HT-29 (cell line): ENCODE results near the gene B4GALT3. TPM values are rescaled to one million over a fixed set of nuclear protein-coding genes. Genes with fewer than 3 reads are reported as not detected.
"Not testable (repeated sequence)": the region's sequence is repeated elsewhere in the genome, so short reads cannot be mapped to it uniquely, and the experiment has no call there.

ENCODE experiments used
- DNase-seq: peaks from one replicate; pipeline ENCODE4 v3.0.0-alpha.2; 2015; ENCODE audit warnings: low spot score
- total RNA-seq: library from RNA; depleted of rRNA; stranded (reverse); fragments of >200 nt; shearing (Covaris generic); gene quantifications from 2 replicates; pipeline ENCODE4 v1.2.3, GENCODE V29; 2014; rRNA removed

Gene B4GALT3
- total RNA-seq = 57.5 and 70.7 TPM in 2 replicates

DNA sequence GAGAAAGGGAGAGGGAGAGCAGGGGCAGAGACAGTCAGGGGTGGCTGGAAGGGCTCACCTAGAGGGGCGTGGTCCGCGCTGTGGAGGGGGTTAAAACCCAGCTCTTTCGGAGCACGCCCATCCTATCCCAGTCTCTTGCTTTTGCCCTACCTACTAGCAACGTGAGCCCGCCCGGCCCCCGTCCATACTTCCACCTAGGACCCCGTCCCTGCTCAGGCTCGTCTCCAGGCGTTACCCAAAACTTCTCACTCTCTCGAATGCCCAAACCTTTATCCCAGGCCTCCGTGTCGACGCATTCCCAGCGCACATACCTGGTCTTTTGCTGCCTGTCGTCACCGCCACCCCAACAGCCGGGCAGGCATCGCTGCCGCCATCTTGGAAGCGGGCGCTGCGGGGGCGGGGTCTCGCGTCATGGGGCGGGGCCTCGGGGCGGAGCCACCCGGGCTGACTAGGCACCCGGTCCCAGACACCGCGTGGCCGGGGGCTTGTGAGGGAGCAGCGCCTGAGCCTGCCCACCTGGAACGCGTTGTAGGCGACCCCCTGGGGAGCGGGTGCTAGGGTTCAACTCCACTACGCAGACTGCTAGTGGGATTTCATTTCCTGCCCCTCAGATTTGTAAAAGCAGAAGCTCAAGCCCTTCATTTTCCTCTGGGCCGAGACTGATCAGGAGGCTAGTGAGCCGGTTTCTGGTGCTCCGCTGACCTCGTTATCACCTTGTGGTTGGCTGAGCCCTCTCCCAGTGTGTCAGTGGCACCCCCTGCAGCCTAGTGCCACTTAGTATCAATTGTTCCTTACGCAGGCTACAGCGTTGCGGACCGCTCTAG is at the start of gene B4GALT3:
B4GALT3 (minus strand) TSS at position 396 of the 824 bp plus-strand sequence. CDS start 1,447 bp downstream, outside the sequence.
- DNase-seq = peak; percentile 83

DNA sequence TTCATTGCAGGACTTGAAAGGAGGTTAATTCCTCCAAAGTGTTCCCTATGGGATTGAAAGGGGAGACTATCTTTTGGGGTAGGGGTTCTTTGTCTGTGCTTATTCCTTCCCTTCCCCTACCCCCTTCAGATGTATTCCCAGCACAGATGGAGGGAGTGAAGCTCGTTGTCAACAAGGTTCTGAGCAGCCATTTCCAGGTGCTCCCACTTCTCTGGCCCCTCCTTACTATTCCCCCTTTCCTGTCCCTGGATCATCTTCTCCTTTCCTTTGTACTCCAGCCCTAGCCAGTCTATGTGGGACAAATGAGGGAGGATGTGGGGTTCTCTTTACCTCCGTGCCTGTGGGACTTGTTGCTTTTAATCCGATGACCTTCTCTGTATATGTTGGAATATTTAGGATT is 49.5 kb upstream of the B4GALT3 start:
- no peak for DNase-seq

DNA sequence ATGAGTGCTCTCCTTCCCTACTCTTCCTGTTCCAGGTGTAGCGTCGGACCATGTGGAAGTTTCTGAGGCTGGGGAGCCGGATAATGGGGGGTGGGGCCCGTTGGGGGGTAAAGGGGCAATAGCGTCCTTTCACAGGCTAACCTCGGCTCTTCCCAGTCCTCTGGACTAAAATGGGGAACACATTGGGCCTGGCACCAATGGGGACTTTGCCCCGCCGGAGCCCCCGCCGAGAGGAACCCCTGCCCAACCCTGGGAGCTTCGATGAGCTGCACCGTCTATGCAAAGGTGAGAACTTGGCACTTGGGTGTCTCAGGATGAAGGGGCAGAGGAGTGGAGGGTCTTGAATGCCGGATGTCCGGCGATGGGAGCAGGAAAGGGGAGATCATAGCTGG is 49.0 kb upstream of the B4GALT3 start:
- DNase-seq = no peak

DNA sequence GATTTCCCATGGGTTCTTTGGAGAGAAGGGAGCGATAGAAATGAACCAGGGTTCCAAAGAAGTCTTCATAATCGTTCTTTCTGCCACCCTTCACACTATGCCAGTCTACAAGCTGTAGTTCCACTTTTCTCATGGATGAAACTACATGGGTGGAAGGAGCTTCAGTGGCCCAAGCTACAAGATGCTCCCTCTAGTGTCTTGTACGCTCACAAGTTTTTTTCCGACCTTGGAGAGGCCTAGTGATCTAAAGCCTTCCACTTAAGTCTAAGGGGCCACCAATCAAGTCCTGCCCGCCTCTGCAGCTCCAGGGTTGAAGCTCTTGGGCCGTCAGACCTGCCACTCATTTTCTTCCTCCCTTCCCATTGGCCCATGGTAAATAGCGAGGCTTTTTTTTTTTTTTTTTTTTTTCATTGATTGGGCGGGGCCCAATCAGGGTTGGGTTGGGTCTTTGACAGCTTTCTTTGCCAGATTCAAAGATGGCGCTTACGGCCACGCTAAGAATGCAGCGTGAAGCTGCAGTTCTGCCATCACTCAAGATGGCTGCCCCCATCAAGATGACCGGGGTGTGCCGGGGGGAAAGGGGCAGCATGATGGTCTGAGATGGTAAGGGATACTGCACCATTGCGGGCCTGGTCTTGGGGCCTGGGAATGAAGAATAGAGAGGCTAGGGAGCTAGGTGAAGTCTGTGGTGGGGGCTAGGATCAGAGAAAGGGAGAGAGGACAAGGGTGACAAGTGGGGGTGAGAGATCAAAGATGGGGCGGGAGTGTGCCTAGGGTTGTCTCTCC is 48.4 kb upstream of the B4GALT3 start, which contains the start of gene TOMM40L:
TOMM40L (plus strand) TSS at position 527 of the 786 bp plus-strand sequence. CDS start 430 bp downstream, outside the sequence.
- peak; percentile 94 for DNase-seq

DNA sequence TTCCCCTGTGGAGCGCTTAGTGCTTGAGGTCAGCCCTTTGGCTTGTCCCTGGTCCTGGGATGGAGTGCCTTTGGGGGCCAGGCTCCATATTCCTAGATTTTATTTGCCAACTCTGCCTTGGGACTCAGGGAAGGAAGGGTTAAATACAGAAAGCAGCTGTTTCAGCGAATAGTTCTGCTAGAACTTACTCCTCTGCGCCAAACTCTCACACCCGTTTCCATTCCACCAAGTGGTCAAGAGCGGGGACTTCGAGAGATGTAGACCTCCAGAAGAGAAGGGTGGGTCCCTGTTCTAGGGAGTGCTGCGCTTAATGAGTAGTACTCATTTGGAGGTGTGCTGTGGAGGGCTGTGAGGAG is 47.8 kb upstream of the B4GALT3 start:
- no peak for DNase-seq

DNA sequence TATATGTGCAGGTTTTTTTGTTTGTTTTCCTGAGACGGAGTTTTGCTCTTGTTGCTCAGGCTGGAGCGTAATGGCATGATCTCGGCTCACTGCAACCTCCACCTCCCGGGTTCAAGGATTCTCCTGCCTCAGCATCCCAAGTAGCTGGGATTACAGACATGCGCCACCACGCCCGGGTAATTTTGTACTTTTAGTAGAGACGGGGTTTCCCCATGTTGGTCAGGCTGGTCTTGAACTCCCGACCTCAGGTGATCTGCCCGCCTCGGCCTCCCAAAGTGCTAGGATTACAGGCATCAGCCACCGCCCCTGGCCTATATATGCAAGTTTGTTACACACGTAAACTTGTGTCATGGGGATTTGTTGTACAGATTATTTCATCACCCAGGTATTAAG is 47.4 kb upstream of the B4GALT3 start:
- DNase-seq = not testable (repeated sequence)

DNA sequence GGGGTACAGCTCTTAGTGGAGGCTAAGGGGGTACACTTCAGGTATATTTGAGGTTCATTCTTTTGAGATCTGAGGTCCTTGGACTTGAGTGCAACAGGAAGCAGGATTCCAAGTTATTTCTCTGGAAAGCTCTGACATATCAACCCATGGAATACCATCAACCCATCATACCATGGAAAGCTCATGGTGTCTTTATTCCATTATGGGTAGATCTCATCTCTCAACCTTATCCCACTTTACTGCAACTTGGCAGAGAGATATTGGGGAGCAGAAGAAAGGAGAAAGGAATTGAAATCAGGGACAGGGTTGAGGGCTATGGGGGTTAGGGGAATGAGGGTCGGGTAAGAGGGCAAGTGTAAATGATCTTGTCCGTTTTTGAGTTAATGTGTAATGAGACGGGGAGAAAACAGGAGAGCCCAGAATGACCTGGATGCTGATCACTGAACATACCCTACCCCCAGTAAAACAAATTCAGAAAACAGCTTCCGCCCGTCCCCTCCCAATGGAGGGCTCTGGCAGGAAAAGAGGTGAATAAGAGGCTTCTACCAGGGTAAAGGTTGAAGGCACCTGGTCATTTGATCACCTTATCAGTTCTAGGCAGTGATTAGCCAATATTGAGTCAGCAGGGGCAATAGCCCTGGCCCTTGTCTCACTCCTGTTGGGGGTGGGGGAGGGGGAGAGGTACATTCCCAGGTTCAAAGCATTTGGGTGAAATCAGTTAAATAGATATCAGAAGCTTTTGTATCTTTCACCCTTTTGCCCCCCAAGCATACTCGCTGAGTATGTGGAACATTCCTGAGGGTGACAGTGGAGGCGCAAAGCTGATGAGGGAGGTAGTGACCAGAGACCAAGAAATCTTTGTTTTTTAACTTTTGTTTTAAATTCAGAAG is 46.7 kb upstream of the B4GALT3 start:
- DNase-seq = no peak

DNA sequence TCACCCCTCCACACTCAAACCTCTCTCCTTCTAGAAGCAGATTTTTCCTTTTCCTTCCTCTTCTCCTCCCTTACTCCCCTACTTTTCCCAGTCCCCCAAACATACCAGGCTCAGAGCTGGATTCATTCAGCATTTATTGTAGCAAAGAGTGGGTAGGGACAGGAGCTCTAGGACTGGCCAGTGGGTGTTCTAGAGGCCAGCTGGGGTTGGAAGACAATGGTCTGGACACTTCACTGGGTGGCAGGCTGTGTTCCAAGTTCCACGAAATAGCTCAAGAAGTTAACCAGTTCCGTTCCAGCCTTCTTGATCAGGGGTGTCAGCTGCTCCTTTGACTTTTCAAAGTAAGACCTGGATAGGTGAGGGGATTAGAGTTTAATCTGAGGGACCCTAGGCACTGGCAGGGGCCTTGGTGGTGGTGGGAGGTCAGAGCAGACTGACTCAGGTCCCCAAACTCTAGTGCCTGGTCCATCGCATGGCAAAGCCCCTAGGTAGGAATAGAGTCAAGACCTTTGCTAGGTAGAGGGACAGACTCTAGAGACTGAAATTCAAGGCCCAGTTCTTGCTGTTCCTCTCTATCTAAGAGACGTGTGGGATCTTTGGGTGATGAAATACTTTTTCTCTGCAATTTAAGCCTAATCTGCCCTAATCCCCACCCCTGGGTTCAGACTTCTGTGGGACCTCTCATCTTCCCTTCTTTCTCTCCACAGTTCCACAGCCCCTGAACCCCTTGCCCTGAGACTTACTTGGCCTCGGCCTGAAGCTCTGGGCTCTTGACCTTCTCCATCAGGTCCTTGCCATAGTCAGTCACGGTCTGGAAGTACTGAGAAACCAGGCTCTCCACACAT is 45.1 kb upstream of the B4GALT3 start:
- DNase-seq = no peak

DNA sequence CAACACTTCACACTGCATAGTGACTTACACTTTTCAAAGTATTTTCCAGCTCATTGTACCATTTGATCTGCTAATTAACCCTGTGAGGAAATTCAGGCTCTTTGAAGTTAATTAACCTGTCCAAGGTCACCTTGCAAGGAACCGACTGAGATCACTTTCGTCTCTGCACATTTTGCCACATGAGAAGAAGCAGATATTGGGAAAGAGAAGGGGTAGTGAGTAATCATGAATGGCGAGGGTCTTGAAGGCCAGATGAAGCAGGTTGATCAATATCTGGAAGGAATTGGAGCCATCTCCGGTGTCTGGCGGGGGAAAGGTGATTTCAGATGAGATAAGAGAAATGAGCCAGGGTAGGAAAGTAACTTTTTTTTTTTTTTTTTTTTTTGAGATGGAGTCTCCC is 42.7 kb upstream of the B4GALT3 start:
- DNase-seq = no peak

DNA sequence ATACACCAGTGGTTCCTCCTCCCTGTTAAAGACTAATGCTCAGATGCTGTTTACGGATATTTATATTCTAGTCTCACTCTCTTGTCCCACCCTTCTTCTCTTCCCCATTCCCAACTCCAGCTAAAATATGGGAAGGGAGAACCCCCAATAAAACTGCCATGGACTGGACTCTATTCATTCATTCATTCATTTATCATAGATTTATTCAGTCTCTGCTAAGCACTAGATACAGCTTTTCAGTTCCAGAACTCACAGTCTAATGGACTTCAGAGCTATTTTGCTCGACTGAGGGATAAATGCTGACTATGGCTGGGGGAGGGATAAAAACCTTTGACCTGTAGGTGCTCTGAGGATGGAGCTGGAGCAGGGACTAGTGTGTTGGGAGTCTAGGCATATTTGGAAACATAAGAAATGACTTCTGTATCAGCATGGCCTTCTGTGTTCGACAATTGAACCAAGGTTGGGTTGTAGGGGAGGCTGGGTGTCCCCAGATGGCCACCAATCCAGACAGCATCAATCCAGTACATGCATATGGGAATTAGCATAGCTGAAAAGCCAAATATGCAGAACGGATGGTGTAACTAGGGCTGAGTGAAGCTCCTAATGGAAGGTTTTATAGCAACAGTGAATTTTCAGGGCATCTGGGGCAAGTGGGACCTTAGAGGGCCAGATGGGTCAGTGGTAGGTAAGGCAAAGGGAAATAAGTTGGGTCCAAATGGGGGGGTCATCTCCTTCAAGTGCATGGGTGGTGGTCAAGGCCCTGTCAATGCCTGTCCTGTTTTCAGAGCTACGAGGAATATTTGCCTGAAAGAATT is 42.0 kb upstream of the B4GALT3 start:
- no peak for DNase-seq

DNA sequence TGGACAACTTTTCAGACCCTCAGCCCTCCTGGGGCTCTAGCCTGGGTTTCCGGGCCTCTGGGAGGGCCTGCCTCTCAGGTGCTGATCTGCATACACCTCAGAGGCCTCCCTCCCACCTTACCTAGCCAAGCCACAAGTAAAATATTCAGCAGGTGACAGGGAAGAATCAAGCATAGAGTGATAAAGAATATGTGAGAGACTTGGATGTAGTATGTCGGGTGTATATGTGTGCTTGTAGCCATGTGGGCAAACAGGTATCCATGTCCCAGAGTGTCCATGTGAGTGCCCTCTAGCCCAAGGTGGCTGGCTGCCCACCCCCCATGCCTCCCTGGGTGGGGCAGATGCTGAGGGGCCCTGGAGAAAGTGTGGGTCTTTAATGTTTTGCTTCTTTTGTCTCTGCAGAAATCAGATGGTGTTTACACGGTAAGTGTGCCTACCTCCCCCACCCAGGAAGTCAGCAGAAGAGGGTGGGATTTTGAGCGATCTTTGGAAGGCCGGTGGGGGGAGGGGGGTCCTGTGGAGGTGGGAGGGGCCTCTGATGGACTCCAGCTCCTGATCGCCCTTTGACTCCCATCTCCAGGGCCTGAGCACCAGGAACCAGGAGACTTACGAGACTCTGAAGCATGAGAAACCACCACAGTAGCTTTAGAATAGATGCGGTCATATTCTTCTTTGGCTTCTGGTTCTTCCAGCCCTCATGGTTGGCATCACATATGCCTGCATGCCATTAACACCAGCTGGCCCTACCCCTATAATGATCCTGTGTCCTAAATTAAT is 41.2 kb upstream of the B4GALT3 start:
- DNase-seq = no peak

DNA sequence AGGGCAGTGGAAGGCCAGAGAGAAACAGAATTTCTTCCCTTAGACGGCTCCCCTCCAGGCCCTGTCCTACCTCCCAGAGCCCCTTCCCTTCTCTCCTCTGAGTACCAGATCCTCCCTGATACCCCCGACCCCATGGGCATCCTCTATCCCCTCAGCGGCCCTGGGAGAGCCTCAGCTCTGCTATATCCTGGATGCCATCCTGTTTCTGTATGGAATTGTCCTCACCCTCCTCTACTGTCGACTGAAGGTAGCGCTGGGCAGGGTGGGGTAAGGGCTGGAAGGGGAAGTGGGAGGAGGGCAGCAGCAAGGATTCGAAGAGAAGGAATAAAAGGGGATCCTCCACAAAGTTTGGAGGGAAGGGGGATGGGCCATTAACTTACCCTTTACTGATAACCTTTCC is 40.5 kb upstream of the B4GALT3 start:
- no peak for DNase-seq

DNA sequence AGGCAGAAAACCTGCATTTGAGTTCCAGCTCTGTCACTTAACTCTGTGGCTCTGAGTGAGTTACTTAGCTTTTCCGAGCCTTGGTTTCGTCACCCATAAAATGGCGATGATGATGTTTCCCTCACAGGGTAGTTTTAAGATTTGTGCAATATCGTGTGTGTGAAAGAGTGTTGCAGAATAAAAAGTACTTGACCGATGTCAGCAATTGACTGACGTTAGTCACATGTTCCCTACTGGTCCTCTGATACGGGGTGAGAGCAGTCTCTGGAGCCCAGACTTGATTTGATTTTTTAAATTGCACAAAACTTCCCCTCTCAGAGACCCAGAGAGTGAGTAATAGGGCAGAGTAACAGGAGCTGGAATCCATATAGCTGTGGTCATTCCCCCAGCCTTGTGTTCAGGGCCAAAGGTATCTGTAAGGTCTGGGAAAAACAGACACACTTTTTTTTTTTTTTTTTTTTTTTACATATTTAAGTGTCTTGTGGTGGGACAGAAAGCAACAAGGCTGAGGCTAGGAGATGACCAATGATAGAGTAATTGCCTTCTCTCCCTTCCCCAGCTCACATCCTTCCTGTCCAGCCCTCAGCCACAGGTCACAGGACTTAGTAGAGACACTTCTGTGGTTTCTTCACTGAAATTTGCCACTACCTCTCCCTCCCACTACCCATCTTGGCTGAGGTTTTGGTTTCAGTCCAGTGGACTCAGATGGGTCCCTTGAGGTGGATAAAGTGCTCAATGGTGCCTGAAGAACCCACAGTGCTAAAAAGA is 39.8 kb upstream of the B4GALT3 start:
- no peak for DNase-seq

DNA sequence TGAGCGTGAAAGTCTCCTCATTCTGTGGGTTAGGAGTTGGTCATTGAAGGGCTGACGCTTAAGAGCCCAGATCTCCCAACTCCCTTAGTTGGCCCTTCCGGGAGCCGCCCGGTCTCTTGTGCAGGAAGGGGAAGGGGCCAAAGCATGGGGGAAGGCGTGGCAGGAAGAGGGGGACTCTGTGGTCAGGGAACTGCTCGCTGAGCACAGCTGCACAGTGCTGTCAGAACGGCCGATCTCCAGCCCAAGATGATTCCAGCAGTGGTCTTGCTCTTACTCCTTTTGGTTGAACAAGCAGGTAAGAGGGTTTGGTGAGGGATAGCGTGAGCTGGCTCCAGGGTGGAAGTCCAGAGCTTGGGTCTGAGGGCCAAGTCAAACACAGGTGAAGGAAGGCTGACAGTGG is 37.8 kb upstream of the B4GALT3 start, which contains the start of gene FCER1G:
FCER1G (plus strand) TSS at position 220 of the 400 bp plus-strand sequence; CDS start at position 247, 27 bp downstream.
- DNase-seq = no peak

DNA sequence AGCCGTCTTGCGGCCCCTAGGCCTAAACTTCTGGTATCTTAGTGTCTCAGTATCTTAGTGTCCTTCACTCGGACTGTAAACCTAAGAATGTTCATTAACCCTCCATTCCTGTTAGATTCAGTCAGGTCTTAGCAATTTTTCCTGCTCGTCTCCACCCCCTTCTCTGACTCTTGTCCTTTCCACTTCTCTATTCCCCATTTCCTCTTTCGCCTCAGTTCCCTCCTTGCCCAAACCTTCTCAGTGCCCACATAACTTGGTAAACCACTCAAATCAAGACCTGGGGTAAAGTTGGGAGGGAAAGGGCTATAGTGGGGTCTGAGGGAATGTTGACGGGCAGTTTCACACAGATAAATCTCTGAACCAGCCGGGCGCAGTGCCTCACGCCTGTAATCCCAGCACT is 37.1 kb upstream of the B4GALT3 start:
- no peak for DNase-seq

DNA sequence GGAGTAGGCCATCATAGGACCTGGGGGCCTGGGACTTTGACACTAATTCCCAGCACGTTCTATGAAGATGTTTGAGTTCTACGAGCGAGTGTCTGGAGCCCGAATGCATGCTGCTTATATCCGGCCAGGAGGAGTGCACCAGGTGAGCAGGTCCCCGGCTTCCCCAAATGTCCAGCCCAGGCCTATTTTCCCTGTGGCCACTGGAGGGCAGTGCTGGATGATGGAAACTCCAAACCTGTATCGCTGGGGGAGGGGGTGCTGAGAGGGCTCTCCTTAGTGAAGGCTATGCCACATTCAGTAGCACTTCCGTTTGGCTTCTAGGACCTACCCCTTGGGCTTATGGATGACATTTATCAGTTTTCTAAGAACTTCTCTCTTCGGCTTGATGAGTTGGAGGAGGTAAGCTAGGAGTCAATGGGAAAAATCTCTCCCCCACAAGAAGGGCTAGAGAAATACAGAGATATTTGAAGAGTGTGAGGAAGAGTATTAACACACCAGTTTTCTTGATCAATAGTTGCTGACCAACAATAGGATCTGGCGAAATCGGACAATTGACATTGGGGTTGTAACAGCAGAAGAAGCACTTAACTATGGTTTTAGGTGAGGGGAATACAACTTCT is 32.6 kb upstream of the B4GALT3 start:
- peak; percentile 90 for DNase-seq

DNA sequence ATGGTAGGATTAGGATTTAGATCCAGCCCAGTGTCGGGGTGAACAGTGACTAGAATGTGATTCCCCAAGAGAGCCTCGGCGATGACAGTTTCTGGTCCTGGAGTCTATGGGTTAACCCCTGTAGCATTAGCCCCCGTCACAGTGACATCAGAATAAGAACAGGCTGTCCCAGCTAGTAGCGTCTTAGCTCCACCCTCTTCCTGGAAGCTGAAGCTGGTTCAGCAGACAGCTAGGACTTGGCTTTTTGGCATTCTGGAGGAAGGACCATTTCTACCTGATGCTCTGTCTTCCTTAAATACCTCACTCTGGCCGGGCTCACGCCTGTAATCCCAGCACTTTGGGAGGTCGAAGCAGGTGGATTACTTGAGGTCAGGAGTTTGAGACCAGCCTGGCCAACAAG is 29.9 kb upstream of the B4GALT3 start:
- no peak for DNase-seq
